Measurements from ENCODE around the gene HACL1.
"Not testable (repeated sequence)": the region's sequence is repeated elsewhere in the genome, so short reads cannot be mapped to it uniquely, and the experiment has no call there.

Gene HACL1

DNA sequence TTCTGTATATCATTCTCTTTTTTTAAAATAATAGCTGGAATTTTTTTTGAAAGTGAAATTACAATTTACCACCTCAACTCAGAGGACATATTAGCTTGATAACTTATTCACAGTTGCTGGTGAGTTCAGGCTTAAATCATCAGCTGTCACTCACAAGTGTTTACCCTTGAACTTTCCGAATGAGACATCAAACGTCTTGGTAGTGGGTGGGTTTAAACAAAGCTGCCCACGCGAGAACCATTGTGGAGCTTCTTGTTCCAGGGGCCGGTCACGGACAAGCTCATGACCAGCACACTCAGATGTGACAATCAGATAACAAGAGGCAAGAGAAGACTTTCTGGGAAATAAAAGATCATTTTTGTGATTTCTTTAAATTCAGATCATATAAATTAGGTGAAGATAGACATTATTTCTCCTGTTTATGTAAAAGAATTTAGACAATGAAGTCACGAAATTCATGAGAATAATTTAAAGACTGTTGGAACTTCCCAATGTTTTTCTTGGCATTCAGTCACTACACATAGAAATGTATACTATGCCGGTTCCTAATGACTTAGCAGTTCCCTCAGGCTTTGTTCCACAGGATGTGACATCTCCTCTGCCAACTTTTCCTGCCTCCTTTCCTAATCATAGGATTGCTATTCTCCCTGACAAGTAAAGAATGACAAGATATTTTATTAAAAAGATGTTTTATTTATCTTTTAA is 29.4 kb upstream of the HACL1 start:
- no peak for DNase-seq (ENCODE audit: extremely low read depth in 1 of 2, low read depth in 1 of 2)

DNA sequence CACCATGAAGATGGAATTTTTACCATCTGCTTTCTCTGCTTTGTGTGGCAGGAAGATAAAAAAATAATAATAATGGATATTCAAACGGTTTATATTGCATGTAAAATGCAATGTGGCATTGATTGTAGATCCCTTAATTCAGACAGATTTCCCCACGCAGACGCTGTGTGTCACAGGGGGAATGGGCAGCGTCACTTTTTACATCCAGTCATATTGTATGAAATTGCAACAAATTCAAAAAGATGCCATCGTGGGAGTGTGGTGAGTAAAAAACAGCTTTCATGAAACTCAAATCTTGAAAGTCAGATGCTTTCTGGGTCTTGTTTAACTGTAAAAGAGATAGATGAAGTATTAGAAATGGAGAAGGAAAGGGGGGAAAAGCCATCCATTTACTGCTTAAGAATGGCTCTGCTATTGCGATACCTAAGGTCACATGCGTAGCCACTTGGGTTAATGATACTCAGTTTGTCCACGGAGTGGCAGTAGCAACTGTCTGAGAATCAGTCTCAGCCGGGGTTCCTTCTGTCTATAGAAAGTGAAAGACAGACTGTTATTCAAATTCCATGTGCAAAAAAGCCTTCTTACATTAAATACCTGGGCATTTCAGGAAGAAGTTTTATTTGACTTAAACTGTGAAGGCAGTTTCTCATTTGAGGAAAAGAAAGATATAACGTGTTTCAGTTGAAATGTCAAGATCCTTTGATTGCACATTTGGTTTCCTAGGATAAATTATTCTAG is 28.7 kb upstream of the HACL1 start:
- DNase-seq (ENCODE audit: extremely low read depth in 1 of 2, low read depth in 1 of 2) = peak; percentile 20 to 26

DNA sequence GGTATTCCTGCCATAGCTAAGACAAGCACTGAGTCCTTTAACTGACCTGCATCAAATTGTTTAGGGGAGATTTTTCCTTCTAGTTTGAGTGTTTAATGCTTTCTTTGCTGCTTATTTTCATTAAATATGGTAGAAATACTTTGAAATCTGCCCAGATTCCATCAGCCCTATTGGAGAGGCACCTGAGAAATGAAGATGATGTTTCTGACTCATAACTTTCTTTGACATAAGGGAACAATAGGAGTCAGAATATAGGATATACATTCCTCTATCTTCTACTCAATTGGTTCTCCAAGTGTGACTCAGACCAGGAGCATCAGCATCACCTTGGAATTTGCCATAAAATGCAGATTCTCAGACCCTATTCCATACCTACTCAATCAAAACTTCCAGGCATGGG is 27.6 kb upstream of the HACL1 start:
- DNase-seq (ENCODE audit: extremely low read depth in 1 of 2, low read depth in 1 of 2) = no peak

DNA sequence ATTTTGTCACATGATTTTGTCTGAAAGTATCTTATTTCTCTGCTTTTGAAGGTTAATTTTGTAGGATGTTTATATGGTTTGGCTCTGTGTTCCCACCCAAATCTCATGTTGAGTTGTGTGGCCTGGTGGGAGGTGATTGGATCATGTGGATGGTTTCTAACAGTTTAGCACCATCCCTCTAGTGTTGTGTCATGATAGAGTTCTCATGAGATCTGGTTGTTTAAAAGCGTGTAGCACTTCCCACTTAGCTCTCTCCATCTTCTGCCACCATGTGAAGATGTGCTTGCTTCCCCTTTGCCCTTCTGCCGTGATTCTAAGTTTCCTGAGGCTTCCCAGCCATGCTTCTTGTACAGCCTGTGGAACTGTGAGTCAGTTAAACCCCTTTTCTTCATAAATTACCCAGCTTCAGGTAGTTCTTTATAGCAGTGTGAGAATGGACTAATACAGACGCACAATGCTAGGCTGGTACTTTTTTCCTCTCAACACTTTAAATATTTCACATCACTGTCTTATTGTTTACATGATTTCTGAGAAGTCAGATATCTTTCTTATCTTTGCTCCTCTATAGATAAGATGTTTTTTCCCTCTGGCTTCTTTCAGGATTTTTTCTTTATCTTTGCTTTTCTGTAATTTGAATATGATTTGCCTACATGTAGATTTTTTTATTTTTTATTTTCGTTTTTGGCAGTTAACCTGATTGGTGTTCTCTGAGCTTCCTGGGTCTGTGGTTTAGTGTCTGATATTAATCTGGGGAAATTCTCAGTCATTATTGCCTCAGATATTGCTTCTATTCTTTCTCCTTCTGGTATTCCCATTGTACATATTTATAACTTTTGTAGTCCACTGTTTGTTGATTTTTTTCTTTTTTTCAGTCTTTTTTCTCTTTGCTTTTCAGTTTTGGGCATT is 22.4 kb upstream of the HACL1 start:
- no peak for DNase-seq (ENCODE audit: extremely low read depth in 1 of 2, low read depth in 1 of 2)

DNA sequence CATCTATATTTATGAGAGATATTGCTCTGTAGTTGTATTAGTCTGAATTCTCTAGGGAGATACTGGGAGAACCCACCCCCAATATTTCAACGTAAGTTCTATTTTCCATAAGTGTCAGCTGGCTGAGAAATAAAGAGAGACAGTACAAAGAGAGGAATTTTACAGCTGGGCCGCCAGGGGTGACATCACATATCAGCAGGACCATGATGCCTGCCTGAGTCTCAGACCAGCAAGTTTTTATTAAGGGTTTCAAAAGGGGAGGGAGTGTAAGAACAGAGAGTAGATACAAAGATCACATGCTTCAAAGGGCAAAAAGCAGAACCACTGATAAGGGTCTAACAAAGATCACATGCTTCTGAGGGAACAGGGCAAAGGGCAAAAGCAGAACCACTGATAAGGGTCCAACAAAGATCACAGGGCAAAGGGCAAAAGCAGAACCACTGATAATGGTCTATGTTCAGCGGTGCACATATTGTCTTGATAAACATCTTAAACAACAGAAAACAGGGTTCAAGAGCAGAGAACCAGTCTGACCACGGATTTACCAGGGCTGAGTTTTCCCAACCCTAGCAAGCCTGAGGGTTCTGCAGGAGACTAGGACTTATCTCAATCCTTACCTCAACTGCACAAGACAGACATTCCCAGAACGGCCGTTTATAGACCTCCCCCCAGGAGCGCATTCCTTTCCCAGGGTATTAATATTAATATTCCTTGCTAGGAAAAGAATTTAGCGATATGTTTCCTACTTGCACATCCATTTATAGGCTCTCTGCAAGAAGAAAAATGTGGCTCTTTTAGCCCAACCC is 18.5 kb upstream of the HACL1 start:
- DNase-seq (ENCODE audit: extremely low read depth in 1 of 2, low read depth in 1 of 2) = not testable (repeated sequence)

DNA sequence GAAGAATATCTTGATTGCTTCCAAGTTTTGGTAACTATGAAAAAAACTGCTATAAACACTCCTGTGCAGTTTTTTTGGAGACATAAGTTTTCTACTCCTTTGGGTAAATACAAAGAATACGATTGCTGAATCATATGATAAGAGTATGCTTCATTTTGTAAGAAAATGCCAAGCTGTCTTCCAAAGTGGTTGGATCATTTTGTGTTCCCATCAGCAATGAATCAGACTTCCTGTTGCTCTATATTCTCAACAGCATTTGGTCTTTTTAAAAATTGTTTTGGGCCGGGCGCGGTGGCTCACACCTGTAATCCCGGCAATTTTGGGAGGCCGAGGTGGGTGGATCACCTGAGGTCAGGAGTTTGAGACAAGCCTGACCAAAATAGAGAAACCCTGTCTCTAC is 14.7 kb upstream of the HACL1 start:
- DNase-seq (ENCODE audit: extremely low read depth in 1 of 2, low read depth in 1 of 2) = no peak

DNA sequence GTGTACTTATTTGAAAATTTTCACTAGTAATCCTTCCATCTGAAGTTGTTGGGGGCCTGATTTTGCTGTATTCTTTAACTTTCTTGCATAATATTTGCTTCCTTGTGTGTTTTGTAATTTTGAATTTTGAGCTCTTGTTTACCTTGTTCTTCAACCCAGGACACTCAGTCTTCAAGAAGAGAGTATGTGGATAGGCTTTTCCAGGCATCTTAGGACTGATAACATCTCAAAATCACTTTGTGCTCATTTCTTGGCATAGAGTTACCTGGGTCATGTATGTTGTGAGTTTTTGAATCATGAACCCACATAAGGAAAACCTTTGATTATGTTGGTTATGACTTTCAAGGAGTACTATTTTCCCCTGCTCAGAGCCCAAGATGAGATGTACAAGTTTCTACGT is 13.6 kb upstream of the HACL1 start:
- no peak for DNase-seq (ENCODE audit: extremely low read depth in 1 of 2, low read depth in 1 of 2)

DNA sequence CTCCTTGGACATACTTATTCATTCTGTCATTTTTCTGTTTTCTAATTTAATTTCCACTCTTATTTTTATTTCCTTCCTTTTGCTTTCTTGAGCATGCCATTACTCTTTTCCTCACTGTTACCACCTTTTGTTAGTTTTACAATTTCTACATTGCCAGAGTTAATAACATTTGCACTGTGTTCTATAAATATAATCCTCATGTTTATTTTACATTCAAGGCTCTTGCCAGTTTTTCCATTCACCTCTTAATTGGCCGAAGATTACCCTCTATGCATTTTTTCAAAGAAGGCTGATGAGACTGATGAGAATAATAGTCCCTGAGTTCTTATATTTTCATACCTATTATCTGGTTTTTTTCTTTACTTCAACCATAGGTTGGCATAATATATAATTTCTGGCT is 10.6 kb upstream of the HACL1 start:
- no peak for DNase-seq (ENCODE audit: extremely low read depth in 1 of 2, low read depth in 1 of 2)

DNA sequence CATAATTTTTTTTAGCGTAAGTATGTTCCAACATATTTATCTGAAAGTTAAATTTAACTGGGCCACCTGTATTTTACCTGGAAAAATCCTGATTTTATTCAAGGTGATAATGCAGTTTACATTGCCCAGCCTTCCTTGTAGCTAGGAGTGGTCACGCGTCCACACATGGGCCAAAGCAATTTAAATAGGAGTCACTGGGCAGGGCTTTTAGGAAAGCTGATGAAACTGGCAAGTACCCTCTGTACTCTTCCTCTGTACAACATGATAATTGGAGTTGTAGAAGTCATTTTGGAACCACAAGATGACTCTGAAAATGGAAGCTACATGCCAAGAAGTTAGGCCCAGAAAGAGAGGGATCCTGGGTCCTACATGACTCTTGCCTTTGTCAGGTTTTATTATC is 9.6 kb upstream of the HACL1 start:
- no peak for DNase-seq (ENCODE audit: extremely low read depth in 1 of 2, low read depth in 1 of 2)

DNA sequence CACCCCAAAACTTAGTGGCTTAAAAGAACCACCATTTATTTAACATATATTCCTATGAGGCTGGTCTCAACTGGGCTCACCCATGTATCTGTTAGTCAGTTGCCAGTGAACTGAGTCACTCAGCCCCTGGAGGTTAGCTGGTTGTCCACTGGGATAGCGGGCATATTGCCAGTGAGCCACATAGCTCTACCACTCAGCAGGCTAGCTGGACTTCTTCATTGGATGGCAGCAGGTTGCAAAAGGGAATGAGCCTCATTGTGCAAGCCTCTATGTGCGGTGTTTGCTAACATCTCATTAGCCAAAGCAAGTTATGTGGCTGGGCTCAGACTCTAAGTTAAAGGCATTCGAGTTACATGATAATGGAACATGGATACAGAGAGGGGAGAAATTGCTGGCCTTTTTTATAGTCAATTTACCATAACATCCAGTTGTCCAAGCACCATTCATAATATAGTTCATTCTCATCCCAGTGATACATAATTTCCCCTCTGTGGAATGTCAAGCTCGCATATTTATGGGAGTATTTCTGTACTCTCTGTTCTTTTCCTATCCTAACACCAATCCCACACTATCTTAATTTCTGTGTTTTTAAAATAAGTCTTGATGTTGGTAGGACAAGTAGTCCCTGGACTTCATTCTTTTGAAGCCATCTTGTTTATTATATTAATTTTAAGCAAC is 8.9 kb upstream of the HACL1 start:
- no peak for DNase-seq (ENCODE audit: extremely low read depth in 1 of 2, low read depth in 1 of 2)

DNA sequence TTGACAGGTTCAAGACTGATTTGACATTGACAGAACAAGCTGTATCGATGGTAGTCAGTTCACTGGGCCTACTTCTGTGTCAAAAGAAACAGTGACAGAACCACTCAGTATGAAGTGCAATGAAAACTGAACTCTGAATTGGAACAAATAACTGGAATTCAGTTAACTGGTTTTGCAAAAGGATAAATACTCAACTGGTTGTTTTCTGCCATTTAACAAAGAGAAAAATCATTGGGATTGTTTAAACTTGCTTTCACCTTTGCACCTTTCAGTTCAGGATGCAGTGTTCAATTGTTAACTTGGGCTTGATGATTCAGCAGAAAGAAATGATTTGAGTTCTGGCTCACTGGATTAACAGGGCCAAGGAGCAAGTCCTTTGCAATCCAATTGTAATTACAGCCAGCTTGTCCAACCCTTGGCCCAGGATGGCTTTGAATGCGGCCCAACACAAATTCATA is 5.1 kb upstream of the HACL1 start:
- no peak for DNase-seq (ENCODE audit: extremely low read depth in 1 of 2, low read depth in 1 of 2)

DNA sequence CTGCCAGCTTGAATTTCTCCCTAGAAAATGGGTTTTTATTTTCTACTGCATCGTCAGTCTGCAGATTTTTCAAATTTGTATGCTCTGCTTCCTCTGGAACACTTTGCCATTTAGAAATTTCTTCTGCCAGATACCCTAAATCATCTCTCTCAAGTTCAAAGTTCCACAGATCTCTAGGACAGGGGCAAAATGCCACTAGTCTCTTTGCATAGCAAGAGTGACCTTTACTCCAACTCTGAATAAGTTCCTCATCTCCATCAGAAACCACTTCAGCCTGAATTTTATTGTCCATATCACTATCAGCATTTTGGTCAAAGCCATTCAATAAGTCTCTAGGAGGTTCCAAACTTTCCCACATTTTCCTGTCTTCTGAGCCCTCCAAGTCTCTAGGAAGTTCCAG is 3.2 kb upstream of the HACL1 start:
- not testable (repeated sequence) for DNase-seq (ENCODE audit: extremely low read depth in 1 of 2, low read depth in 1 of 2)

DNA sequence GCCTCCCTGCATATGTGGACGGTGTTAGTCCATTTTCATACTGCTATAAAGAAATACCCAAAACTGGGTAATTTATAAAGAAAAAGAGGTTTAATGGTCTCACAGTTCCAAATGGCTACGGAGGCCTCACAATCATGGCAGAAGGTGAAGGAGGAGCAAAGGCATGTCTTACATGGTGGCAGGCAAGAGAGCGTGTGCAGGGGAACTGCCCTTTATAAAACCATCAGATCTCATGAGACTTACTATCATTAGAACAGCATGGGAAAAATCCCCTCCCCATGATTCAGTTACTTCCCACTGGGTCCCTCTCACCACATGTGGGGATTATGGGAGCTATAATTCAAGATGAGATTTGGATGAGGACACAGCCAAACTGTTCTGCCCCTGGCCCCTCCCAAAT is 1.4 kb upstream of the HACL1 start:
- not testable (repeated sequence) for DNase-seq (ENCODE audit: extremely low read depth in 1 of 2, low read depth in 1 of 2)

DNA sequence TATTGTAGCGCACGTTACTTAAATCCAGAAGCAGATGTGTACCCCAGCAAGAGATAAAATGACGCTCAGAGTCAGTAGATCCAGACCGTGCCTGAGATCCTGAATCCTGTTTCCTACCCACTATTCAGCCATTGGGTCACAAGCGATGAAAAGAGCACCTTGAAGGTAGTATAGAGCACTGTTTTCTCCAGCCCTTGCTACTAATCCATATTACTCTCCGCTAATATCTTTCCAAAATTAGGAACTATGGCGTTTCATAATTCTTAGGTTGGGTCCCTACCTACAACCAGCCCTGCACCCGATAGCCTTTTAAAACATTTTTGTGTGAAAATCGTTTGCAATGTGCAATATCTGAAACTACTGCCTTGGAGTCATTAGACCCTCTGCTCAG is 772 bp upstream of the HACL1 start:
- DNase-seq (ENCODE audit: extremely low read depth in 1 of 2, low read depth in 1 of 2) = no peak

DNA sequence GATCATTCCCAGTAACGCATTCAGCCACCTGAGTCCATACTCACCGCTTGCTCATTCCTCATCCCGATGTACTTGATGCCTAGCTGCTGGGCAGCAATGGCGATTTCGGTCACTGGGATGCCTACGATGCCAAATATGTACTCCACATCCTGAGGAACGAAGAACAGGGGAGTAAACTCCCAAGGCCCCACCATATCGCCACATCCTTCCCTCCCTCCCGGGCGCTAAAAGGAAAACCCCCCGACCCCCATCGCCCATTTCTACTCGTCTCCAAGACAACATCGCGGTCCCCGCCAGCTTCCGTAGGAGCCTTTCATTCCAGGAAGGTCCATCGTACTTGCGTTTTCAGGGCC is 347 bp downstream of the HACL1 start:
- DNase-seq (ENCODE audit: extremely low read depth in 1 of 2, low read depth in 1 of 2) = no peak

DNA sequence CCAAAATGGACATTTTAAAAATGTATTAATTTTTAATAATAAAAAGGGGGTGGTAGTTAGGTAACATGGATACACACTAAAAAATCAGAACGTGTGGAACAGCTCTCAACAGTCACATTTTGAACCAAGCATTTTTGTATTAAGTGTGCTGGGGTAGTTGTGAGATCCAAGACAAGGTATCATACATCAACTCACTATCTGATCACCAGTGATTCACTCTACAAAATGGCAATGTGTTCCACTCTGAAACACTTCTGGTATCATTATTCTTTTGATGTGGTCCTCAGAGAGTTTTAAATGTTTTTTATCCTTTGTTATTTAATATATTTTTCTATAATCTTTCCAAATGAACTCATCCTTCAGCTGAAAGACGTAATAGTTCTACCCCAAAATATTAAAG is 5.4 kb downstream of the HACL1 start:
- DNase-seq (ENCODE audit: extremely low read depth in 1 of 2, low read depth in 1 of 2) = no peak

DNA sequence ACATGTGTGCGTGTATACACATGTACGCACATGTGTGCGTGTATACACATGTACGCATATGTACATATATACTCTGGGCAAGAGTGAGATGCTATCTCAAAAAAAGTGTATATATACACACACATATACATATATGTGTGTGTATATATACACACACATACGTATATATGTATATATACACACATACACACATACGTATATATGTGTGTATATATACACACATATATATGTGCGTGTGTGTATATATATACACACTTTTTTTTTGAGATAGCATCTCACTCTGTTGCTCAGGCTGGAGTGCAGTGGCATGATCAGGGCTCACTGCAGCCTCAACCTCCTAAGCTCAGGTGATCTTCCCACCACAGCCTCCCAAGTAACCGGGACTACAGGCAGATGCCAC is 8.4 kb downstream of the HACL1 start:
- no peak for DNase-seq (ENCODE audit: extremely low read depth in 1 of 2, low read depth in 1 of 2)

DNA sequence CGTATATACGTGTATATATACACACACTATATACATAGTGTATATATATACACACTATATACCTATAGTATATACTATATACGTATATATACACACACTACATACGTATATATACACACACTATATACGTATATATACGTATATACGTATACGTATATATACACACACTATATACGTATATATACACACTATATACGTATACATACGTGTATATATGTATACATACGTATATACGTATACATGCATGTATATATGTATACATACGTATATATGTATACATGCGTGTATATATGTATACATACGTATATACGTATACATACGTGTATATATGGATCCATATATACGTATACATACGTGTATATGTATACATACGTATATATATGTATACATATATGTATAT is 9.4 kb downstream of the HACL1 start:
- no peak for DNase-seq (ENCODE audit: extremely low read depth in 1 of 2, low read depth in 1 of 2)

DNA sequence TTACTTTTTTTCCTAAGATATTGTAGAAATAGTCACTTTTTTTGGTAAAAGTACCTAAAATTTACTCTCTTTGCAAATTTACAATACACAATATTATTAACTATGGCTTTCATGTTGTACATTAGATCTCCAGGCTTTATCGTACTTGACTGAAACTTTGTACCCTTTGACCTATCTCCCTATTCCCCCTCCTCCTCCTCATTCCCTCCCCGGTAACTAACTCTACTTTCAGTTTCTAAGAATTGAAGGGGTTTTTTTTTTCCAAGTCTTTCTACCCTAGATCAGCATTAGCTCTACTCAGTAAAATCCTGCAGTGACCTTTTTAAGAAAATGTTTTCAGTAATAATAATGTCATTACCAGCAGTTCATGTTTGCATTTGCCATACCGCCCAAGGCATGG is 10.1 kb downstream of the HACL1 start:
- no peak for DNase-seq (ENCODE audit: extremely low read depth in 1 of 2, low read depth in 1 of 2)

DNA sequence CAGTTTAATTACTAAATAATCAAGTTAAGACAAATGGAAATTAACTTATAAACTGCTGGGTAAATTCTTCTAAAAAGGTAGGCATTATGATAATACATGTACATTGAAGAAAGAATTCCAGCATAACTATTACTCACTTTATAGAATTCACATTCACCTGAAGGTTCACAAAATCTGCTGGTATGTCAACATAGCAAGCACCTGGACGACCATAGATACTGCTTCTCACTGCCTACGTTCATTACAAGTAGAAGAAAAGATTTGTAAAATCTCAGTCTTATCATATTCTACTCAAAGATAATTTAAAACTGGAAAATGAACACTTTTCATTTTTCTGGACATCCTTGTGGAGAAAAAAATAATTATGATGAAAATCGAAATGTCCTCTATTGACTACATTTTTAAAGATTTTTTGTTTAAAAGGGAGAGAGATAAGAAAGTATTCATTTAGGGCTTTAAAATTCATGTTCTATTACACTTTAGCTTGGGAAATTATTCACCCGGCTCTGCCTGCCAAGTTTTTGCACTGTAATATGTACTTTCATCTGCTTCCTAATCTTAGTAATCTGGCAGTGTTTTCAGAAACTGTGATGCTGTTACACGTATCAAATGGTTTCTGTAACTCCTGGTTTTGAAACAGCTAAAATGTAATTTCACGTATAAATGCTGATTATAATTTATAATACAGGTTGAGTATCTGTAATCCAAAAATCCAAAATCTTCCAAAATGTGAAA is 16.1 kb downstream of the HACL1 start:
- no peak for DNase-seq (ENCODE audit: extremely low read depth in 1 of 2, low read depth in 1 of 2)
